ENCODE data around the gene AGPAT3.
"Not testable (repeated sequence)": the region's sequence is repeated elsewhere in the genome, so short reads cannot be mapped to it uniquely, and the experiment has no call there.

Gene AGPAT3

GRCh38 chr21:43896696-43897299, 31.8 kb downstream of the AGPAT3 start:
- H3K36me3 ChIP-seq (ENCODE audit: control insufficient read depth, insufficient read depth, low read length); H3K79me1 ChIP-seq (ENCODE audit: low read length); H2BK120ac ChIP-seq (ENCODE audit: low read depth, low read length); H3K4ac ChIP-seq (ENCODE audit: low read depth, low read length); H2BK15ac ChIP-seq (replicated peaks; ENCODE audit: low read depth); DNase-seq; H2BK5ac ChIP-seq (ENCODE audit: low read length); H3K79me2 ChIP-seq (ENCODE audit: control insufficient read depth, insufficient read depth, low read length); H3K4me3 ChIP-seq (ENCODE audit: low read length); H4K8ac ChIP-seq (ENCODE audit: low read depth, low read length); H2AK5ac ChIP-seq (ENCODE audit: low read length); H3K4me1 ChIP-seq (ENCODE audit: control insufficient read depth, low read depth, low read length); H3K18ac ChIP-seq (ENCODE audit: low read length); H3K56ac ChIP-seq (ENCODE audit: low read length); H3K27me3 ChIP-seq (ENCODE audit: insufficient read depth, low read length, poor library complexity); H3K4me2 ChIP-seq (ENCODE audit: low read length); H3K27ac ChIP-seq (ENCODE audit: low read depth, low read length); H3K23ac ChIP-seq (ENCODE audit: low read length); H4K5ac ChIP-seq (ENCODE audit: low read length); H3K9ac ChIP-seq (ENCODE audit: low read length): not testable (repeated sequence)
- WGBS (ENCODE audit: extremely low coverage, insufficient coverage, low lambda C conversion rate): no CpG with 5 or more reads among the region's 8 CpGs

DNA sequence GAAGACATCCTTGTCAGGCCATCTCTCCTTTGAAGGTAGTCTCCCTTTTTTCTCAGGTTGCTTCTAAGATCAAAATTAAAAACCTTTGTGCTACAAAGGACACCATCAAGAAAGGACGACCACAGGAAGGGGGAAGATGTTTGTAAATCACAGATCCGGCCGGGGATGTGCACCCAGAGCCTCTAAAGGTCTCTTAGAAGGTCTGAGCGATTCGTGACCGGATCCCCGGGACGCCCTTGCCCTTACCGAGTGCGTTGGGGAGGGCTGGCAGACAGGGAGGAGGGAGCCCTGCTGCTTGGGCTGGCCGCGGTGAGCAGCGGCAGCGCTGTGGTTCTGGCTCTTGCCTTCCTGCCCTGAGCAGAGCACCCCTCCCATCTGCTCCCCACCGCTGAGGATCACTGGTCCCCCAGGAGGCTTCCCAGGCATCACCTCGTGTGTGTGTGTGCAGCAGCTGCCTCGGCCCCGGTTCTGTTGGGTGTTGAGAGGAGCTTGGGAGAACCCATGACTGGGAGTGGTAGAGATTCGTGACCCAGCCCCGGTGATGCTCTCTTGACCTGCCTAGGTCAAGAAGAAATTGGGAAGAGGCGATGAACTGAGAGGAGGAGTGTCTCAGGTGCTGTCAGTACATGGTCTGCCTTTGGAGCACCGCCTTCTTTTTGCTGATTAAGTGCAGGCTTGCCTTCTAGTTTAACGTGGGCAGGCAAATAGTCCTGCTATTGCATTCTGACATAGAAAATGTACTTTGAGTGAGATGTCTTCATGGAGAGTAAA, 34.5 kb downstream of the AGPAT3 start:
- no peak overlapping the region for H3K4me2 ChIP-seq (ENCODE audit: low read length)
- no peak overlapping the region for H4K8ac ChIP-seq (ENCODE audit: low read depth, low read length)
- H2AK5ac ChIP-seq (ENCODE audit: low read length): no peak overlapping the region
- H3K27ac ChIP-seq (ENCODE audit: low read depth, low read length): no peak overlapping the region
- H3K4ac ChIP-seq (ENCODE audit: low read depth, low read length): no peak overlapping the region
- H3K27me3 ChIP-seq (ENCODE audit: insufficient read depth, low read length, poor library complexity): no peaks in the 10 kb centered on the region
- H2BK120ac ChIP-seq (ENCODE audit: low read depth, low read length): no peak overlapping the region
- H3K23ac ChIP-seq (ENCODE audit: low read length): no peak overlapping the region
- H4K5ac ChIP-seq (ENCODE audit: low read length): no peak overlapping the region
- DNase-seq: no peak
- no peaks in the 10 kb centered on the region for H3K36me3 ChIP-seq (ENCODE audit: control insufficient read depth, insufficient read depth, low read length)
- WGBS (ENCODE audit: extremely low coverage, insufficient coverage, low lambda C conversion rate): no CpG with 5 or more reads among the region's 23 CpGs
- H3K9ac ChIP-seq (ENCODE audit: low read length): no peak overlapping the region
- H2BK15ac ChIP-seq (replicated peaks; ENCODE audit: low read depth): no peak overlapping the region
- no peak overlapping the region for H3K56ac ChIP-seq (ENCODE audit: low read length)
- no peak overlapping the region for H3K18ac ChIP-seq (ENCODE audit: low read length)
- H2BK5ac ChIP-seq (ENCODE audit: low read length): no peak overlapping the region
- no peaks in the 10 kb centered on the region for H3K79me1 ChIP-seq (ENCODE audit: low read length)
- no peak overlapping the region for H3K4me3 ChIP-seq (ENCODE audit: low read length)
- H3K4me1 ChIP-seq (ENCODE audit: control insufficient read depth, low read depth, low read length): no peaks in the 10 kb centered on the region
- no peaks in the 10 kb centered on the region for H3K79me2 ChIP-seq (ENCODE audit: control insufficient read depth, insufficient read depth, low read length)

DNA sequence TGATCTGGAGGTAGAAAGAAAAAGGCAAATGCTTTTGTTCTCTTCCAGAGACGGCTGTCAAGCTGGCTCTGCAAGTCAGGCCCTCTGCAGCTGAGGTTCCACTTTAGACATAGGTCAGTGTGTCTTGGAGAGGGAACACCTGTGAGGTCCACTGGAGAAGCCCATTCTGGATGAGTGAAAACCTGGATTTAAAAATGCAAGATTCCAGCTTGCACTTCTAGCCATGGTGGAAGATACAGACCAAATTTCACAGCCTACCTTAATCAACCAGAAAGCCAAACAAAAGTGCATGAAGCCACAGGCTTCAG, 35.0 kb downstream of the AGPAT3 start:
- Histone ChIP-seq H3K4me3 (ENCODE audit: low read length) (no peak overlapping the region), H2BK5ac (ENCODE audit: low read length) (no peak overlapping the region), H3K9ac (ENCODE audit: low read length) (no peak overlapping the region), H3K79me2 (ENCODE audit: control insufficient read depth, insufficient read depth, low read length) (no peaks in the 10 kb centered on the region), H2BK15ac (replicated peaks; ENCODE audit: low read depth) (no peak overlapping the region), H4K8ac (ENCODE audit: low read depth, low read length) (no peak overlapping the region), H4K5ac (ENCODE audit: low read length) (no peak overlapping the region), H3K23ac (ENCODE audit: low read length) (no peak overlapping the region), H3K18ac (ENCODE audit: low read length) (no peak overlapping the region), H3K4ac (ENCODE audit: low read depth, low read length) (no peak overlapping the region), H3K27ac (ENCODE audit: low read depth, low read length) (no peak overlapping the region), H3K4me2 (ENCODE audit: low read length) (no peak overlapping the region), H2AK5ac (ENCODE audit: low read length) (no peak overlapping the region), H3K79me1 (ENCODE audit: low read length) (no peaks in the 10 kb centered on the region), H2BK120ac (ENCODE audit: low read depth, low read length) (no peak overlapping the region), H3K27me3 (ENCODE audit: insufficient read depth, low read length, poor library complexity) (no peaks in the 10 kb centered on the region), H3K4me1 (ENCODE audit: control insufficient read depth, low read depth, low read length) (no peaks in the 10 kb centered on the region), H3K36me3 (ENCODE audit: control insufficient read depth, insufficient read depth, low read length) (no peaks in the 10 kb centered on the region), H3K56ac (ENCODE audit: low read length) (no peak overlapping the region)
- no CpG with 5 or more reads among the region's 1 CpG for WGBS (ENCODE audit: extremely low coverage, insufficient coverage, low lambda C conversion rate)
- DNase-seq: no peak

GRCh38 chr21:43900690-43901089, 35.7 kb downstream of the AGPAT3 start:
- H3K9ac ChIP-seq (ENCODE audit: low read length): no peak overlapping the region
- H4K8ac ChIP-seq (ENCODE audit: low read depth, low read length): no peak overlapping the region
- H3K79me1 ChIP-seq (ENCODE audit: low read length): no peaks in the 10 kb centered on the region
- no peaks in the 10 kb centered on the region for H3K27me3 ChIP-seq (ENCODE audit: insufficient read depth, low read length, poor library complexity)
- H3K23ac ChIP-seq (ENCODE audit: low read length): no peak overlapping the region
- no peak overlapping the region for H3K4me2 ChIP-seq (ENCODE audit: low read length)
- no peak overlapping the region for H2BK120ac ChIP-seq (ENCODE audit: low read depth, low read length)
- H3K56ac ChIP-seq (ENCODE audit: low read length): no peak overlapping the region
- H3K27ac ChIP-seq (ENCODE audit: low read depth, low read length): no peak overlapping the region
- no peak overlapping the region for H3K18ac ChIP-seq (ENCODE audit: low read length)
- H3K4me3 ChIP-seq (ENCODE audit: low read length): no peak overlapping the region
- no CpG with 5 or more reads among the region's 6 CpGs for WGBS (ENCODE audit: extremely low coverage, insufficient coverage, low lambda C conversion rate)
- no peak for DNase-seq
- H3K4me1 ChIP-seq (ENCODE audit: control insufficient read depth, low read depth, low read length): no peaks in the 10 kb centered on the region
- H3K36me3 ChIP-seq (ENCODE audit: control insufficient read depth, insufficient read depth, low read length): no peaks in the 10 kb centered on the region
- H2AK5ac ChIP-seq (ENCODE audit: low read length): no peak overlapping the region
- no peak overlapping the region for H4K5ac ChIP-seq (ENCODE audit: low read length)
- no peaks in the 10 kb centered on the region for H3K79me2 ChIP-seq (ENCODE audit: control insufficient read depth, insufficient read depth, low read length)
- H2BK5ac ChIP-seq (ENCODE audit: low read length): no peak overlapping the region
- H2BK15ac ChIP-seq (replicated peaks; ENCODE audit: low read depth): no peak overlapping the region
- H3K4ac ChIP-seq (ENCODE audit: low read depth, low read length): no peak overlapping the region

- Histone ChIP-seq H4K5ac (ENCODE audit: low read length) (no peak overlapping the region), H3K79me1 (ENCODE audit: low read length) (no peaks in the 10 kb centered on the region), H2BK5ac (ENCODE audit: low read length) (no peak overlapping the region), H3K4me2 (ENCODE audit: low read length) (no peak overlapping the region), H3K56ac (ENCODE audit: low read length) (no peak overlapping the region), H3K36me3 (ENCODE audit: control insufficient read depth, insufficient read depth, low read length) (no peaks in the 10 kb centered on the region), H3K4me1 (ENCODE audit: control insufficient read depth, low read depth, low read length) (no peaks in the 10 kb centered on the region), H3K23ac (ENCODE audit: low read length) (no peak overlapping the region), H4K8ac (ENCODE audit: low read depth, low read length) (no peak overlapping the region), H2BK15ac (replicated peaks; ENCODE audit: low read depth) (no peak overlapping the region), H2AK5ac (ENCODE audit: low read length) (no peak overlapping the region), H3K9ac (ENCODE audit: low read length) (no peak overlapping the region), H3K4ac (ENCODE audit: low read depth, low read length) (no peak overlapping the region), H2BK120ac (ENCODE audit: low read depth, low read length) (no peak overlapping the region), H3K18ac (ENCODE audit: low read length) (no peak overlapping the region), H3K27ac (ENCODE audit: low read depth, low read length) (no peak overlapping the region), H3K4me3 (ENCODE audit: low read length) (no peak overlapping the region), H3K79me2 (ENCODE audit: control insufficient read depth, insufficient read depth, low read length) (no peaks in the 10 kb centered on the region), H3K27me3 (ENCODE audit: insufficient read depth, low read length, poor library complexity) (no peaks in the 10 kb centered on the region)
- no CpG with 5 or more reads among the region's 6 CpGs for WGBS (ENCODE audit: extremely low coverage, insufficient coverage, low lambda C conversion rate)
- DNase-seq: no peak
These were observed 37.4 kb downstream of the AGPAT3 start for GRCh38 chr21:43902441-43902840.

Measured in mesendoderm (in vitro differentiated cells).